IPS-15b (cell line): ENCODE measurements around the gene IRAK2.

Experiments
- H3K27me3 ChIP-seq: one replicate; pipeline ENCODE4 v1.6.1; 2013; ENCODE audit warnings: low read length; ENCODE audit not compliant: control insufficient read depth, insufficient read depth
- H3K36me3 ChIP-seq: one replicate; pipeline ENCODE4 v1.6.1; 2013; ENCODE audit warnings: low read length; ENCODE audit not compliant: control insufficient read depth, insufficient read depth
- H3K4me1 ChIP-seq: one replicate; pipeline ENCODE4 v1.6.1; 2013; ENCODE audit warnings: mild to moderate bottlenecking, low read length; ENCODE audit not compliant: control insufficient read depth, insufficient read depth
- H3K4me3 ChIP-seq: one replicate; pipeline ENCODE4 v1.5.1; 2013; ENCODE audit warnings: low read depth, low read length
- H3K9ac ChIP-seq: one replicate; pipeline ENCODE4 v1.6.1; 2013; ENCODE audit warnings: low read depth, mild to moderate bottlenecking, low read length
- H3K9me3 ChIP-seq: one replicate; pipeline ENCODE4 v1.6.1; 2013; ENCODE audit warnings: mild to moderate bottlenecking, low read length; ENCODE audit not compliant: control insufficient read depth, insufficient read depth

Gene IRAK2

DNA sequence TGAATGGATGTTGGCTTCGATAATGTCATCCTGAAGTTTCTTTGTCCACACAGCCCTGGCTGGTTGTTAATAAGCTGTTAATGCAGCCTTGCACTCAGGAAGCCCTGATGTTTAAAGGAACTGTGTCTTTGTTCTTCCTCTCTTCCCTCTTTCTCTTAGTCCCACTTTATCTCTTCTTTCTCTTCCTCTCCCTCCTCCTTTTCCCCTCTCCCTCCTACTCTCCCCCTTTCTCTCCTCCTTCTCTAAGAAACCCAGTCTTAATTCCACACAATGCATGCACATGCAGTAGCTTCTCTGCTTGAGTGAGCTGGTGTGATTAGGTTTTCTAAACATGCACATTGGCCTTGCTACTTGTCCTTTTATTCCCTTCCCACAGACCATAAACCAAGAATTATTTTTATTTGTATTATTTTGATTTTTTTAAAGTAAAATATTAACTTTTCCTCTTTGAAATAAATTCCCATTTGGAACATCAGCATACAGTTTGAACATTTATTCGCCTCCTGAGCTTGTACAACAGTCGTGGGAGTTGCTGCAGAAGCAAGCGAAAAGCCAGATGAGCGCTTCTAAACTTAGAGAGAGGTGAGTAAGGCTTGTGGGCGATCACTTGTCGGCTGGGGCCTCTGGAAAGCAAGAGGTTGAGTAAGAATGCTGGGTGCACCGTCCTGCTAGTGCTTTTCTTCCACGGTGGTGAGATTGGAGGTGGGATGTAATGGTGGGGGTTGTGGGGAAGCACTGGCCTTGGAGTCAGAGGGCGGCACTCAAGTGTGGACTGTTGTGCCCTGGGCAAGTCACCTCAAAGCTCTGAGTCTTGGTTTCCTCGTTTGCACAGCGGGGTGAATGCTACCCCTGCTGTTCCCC is 120.8 kb downstream of the IRAK2 start:
- Histone ChIP-seq H3K36me3 (peaks cover 12% of the 10 kb centered on the region), H3K4me3 (no peak overlapping the region), H3K9me3 (no peaks in the 10 kb centered on the region), H3K27me3 (no peaks in the 10 kb centered on the region), H3K9ac (no peak overlapping the region), H3K4me1 (peaks cover 5% of the 10 kb centered on the region)

DNA sequence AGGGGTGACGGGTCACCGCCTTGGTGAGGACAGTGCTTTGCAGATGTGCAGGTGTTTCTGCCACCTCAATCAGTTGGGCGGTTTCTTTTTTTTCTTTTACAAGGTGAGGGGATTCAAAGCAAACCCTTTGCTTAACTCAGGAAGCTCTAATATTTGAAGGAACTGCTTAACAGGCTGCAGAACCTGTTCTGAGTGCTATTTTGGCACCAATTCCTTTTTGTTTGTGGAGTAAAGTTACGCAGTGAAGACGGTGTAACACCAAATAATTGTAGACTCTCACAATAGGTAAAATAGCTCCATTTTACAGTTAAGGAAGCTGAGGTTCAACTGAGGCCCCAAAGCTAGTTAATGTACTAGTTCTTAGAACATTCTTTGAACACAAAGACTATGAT is 121.4 kb downstream of the IRAK2 start:
- H3K4me1 ChIP-seq = peaks cover 5% of the 10 kb centered on the region
- no peaks in the 10 kb centered on the region for H3K27me3 ChIP-seq
- H3K36me3 ChIP-seq = peaks cover 19% of the 10 kb centered on the region
- no peak overlapping the region for H3K4me3 ChIP-seq
- H3K9me3 ChIP-seq = no peaks in the 10 kb centered on the region
- H3K9ac ChIP-seq = no peak overlapping the region

GRCh38 chr3:10286596-10287295 is 122.0 kb downstream of the IRAK2 start:
- Histone ChIP-seq H3K9ac (no peak overlapping the region), H3K4me1 (peaks cover 5% of the 10 kb centered on the region), H3K9me3 (no peaks in the 10 kb centered on the region), H3K4me3 (no peak overlapping the region), H3K27me3 (no peaks in the 10 kb centered on the region), H3K36me3 (peaks cover 17% of the 10 kb centered on the region)

DNA sequence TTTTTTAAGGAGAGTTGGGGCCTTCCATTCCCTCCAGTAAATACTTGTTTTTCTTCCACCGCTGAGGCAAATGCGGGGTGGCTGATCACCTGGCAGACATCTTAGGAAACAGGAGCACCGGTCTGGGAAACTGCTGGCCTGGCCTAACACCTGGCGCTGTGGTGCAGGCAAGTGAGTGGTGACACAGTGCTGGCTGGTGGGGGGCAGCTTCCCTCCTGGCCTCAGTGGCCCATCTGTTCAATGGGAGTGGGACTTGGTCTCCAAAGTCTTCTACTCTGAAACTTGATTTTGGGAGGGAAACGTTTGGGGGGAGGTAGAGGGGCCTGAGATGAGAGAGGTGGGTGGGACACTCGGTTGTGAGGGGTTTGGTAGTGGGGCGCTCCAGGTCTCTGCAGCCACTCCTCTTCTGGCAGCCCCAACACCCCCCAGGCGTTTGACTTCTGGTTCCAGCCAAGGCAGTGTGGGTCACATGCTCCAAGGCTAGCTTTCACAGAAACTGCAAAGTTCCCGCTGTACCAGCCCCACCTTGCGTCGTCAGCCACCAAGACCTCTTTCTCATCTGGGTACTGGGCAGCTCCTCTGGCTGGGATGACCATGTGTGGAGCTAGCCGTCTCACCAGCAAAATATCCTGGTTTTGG is 123.3 kb downstream of the IRAK2 start:
- Histone ChIP-seq H3K36me3 (peaks cover 19% of the 10 kb centered on the region), H3K9me3 (no peaks in the 10 kb centered on the region), H3K4me1 (peaks cover 5% of the 10 kb centered on the region)

GRCh38 chr3:10288575-10288960 is 123.8 kb downstream of the IRAK2 start:
- H3K9ac ChIP-seq = no peak overlapping the region
- no peaks in the 10 kb centered on the region for H3K9me3 ChIP-seq
- peaks cover 5% of the 10 kb centered on the region for H3K4me1 ChIP-seq
- no peak overlapping the region for H3K4me3 ChIP-seq
- peaks cover 18% of the 10 kb centered on the region for H3K36me3 ChIP-seq
- no peaks in the 10 kb centered on the region for H3K27me3 ChIP-seq

More for the DNA sequence above, 123.3 kb downstream of the IRAK2 start:
- H3K9ac ChIP-seq = no peak overlapping the region
- no peaks in the 10 kb centered on the region for H3K27me3 ChIP-seq
- no peak overlapping the region for H3K4me3 ChIP-seq

DNA sequence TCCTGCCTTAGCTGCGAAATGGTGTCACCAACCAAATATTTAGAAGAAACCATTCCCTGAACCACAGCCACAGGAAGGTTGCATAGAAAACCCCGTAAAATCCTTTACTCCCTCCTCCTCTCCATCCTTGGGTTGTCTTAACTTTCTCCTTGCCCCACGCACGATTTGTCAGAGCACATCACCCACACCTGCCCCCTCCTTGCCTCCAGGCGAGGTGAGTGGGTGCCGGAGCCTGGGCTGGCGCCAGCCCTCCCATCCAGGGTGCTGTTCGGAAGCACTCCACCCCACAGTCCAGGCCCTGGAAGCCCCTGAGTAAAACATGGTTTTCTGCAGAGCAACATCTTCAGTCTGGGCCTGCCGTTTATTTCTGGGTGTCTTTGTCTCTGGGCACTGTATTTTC is 124.4 kb downstream of the IRAK2 start:
- H3K36me3 ChIP-seq = peaks cover 18% of the 10 kb centered on the region
- H3K4me1 ChIP-seq = peaks cover 5% of the 10 kb centered on the region
- no peak overlapping the region for H3K9ac ChIP-seq
- no peaks in the 10 kb centered on the region for H3K27me3 ChIP-seq
- no peaks in the 10 kb centered on the region for H3K9me3 ChIP-seq
- H3K4me3 ChIP-seq = no peak overlapping the region

GRCh38 chr3:10289787-10290355 is 125.2 kb downstream of the IRAK2 start:
- Histone ChIP-seq H3K27me3 (no peaks in the 10 kb centered on the region), H3K36me3 (peaks cover 18% of the 10 kb centered on the region), H3K4me3 (no peak overlapping the region), H3K9me3 (no peaks in the 10 kb centered on the region), H3K4me1 (peaks cover 5% of the 10 kb centered on the region), H3K9ac (no peak overlapping the region)

- Histone ChIP-seq H3K9ac (no peak overlapping the region), H3K9me3 (no peaks in the 10 kb centered on the region), H3K4me1 (peaks cover 5% of the 10 kb centered on the region), H3K27me3 (no peaks in the 10 kb centered on the region), H3K4me3 (no peak overlapping the region), H3K36me3 (peaks cover 18% of the 10 kb centered on the region)
Measured at GRCh38 chr3:10290481-10291176, 125.9 kb downstream of the IRAK2 start.

GRCh38 chr3:10291641-10292040 is 126.9 kb downstream of the IRAK2 start:
- Histone ChIP-seq H3K27me3 (no peaks in the 10 kb centered on the region), H3K4me1 (peaks cover 2% of the 10 kb centered on the region), H3K9me3 (no peaks in the 10 kb centered on the region), H3K36me3 (peaks cover 20% of the 10 kb centered on the region), H3K9ac (no peak overlapping the region), H3K4me3 (no peak overlapping the region)

DNA sequence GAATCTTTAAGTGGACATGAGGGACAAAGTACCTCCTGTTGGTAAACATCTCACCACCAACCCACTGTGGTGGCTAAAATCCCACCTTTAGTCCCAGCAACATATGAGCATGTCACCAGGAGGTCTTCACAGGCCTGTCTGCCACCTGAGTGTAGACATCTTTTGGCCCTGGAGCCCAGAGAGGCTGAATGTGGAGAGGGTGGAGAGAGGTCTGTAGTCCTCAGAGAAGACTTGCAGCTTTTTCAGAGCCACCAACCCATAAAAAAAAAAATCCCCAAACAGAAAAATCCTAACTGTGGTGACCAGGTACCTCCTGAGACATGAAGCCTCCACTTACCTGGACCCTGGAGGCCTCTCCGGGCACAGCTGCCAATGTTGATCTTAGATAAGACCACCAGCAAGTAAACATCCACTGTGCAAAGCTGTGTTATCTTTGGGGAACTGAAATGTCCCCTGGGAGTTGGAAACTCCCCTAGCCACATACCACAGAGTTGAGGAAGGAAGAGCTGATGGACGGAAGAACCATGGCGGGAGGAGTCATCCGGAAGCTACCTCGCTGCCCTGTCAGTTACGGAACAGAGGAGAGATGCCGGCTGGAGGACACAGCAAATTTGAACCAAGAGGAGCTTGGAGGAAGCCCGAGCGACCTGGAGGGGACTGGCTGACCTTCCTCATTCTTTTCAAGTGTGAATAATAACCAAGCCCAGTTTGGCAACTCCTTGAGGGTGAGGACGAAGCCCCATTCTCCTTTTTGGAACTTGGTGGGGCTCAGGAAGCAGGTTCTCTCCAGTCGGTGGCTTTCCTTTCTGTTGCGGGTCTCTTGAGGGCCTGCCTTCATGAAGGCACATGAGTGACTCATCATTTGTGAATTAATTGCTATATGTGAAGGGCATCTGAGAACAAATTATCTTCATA is 128.0 kb downstream of the IRAK2 start, which contains the start of gene GHRL:
GHRL (minus strand) TSS at position 443 of the 915 bp plus-strand sequence. CDS start 2,767 bp downstream, outside the sequence.
- Histone ChIP-seq H3K9me3 (no peaks in the 10 kb centered on the region), H3K4me3 (no peak within 1 kb of the TSS), H3K36me3 (peaks cover 20% of the 10 kb centered on the region), H3K27me3 (no peaks in the 10 kb centered on the region), H3K4me1 (no peaks in the 10 kb centered on the region), H3K9ac (no peak within 1 kb of the TSS)
